HG03025 (cell line): ENCODE data around the gene PCDHB16.
"Not testable (repeated sequence)": the region's sequence is repeated elsewhere in the genome, so short reads cannot be mapped to it uniquely, and the experiment has no call there.

Experiments
- ATAC-seq: cut with Tn5 transposase; IDR thresholded peaks from one replicate; pipeline ENCODE4 v1.9.1; 2021; ENCODE audit warnings: mild to moderate bottlenecking, moderate library complexity; ENCODE audit not compliant: unreplicated experiment, low FRiP score

PCDHB16 gene

GRCh38 chr5:141182248-141182647, at the start of gene PCDHB16:
PCDHB16 (plus strand) TSS chr5:141182387; CDS start chr5:141182560, 173 bp downstream.
- ATAC-seq = no peak

- ATAC-seq = no peak
Measured at GRCh38 chr5:141135030-141135717, 47.0 kb upstream of the PCDHB16 start, which contains the start of gene PCDHB5. PCDHB5 (plus strand) TSS chr5:141135206; CDS start chr5:141135435, 229 bp downstream.

- no peak for ATAC-seq
Measured at GRCh38 chr5:141135718-141136266, 46.4 kb upstream of the PCDHB16 start.

GRCh38 chr5:141137346-141137745, 44.8 kb upstream of the PCDHB16 start:
- ATAC-seq = not testable (repeated sequence)

- ATAC-seq = no peak
Measured at GRCh38 chr5:141149812-141150211, 32.4 kb upstream of the PCDHB16 start, which contains the start of gene PCDHB6. PCDHB6 (plus strand) TSS chr5:141150057; CDS start chr5:141150258, 201 bp downstream.

GRCh38 chr5:141150224-141150992, 31.8 kb upstream of the PCDHB16 start:
- ATAC-seq = no peak

GRCh38 chr5:141150993-141151325, 31.2 kb upstream of the PCDHB16 start:
- no peak for ATAC-seq

GRCh38 chr5:141151632-141152031, 30.6 kb upstream of the PCDHB16 start:
- not testable (repeated sequence) for ATAC-seq

GRCh38 chr5:141152096-141152495, 30.1 kb upstream of the PCDHB16 start:
- ATAC-seq = not testable (repeated sequence)

- no peak for ATAC-seq
Measured at GRCh38 chr5:141155540-141156374, 26.4 kb upstream of the PCDHB16 start.

- not testable (repeated sequence) for ATAC-seq
Measured at GRCh38 chr5:141157356-141157755, 24.8 kb upstream of the PCDHB16 start.

- ATAC-seq = not testable (repeated sequence)
Measured at GRCh38 chr5:141157901-141158300, 24.3 kb upstream of the PCDHB16 start.

GRCh38 chr5:141172381-141173204, 9.6 kb upstream of the PCDHB16 start, which contains the start of gene PCDHB7:
PCDHB7 (plus strand) TSS chr5:141172644; CDS start chr5:141172836, 192 bp downstream.
- no peak for ATAC-seq

GRCh38 chr5:141174291-141175104, 7.7 kb upstream of the PCDHB16 start:
- ATAC-seq = not testable (repeated sequence)

- ATAC-seq = no peak
Measured at GRCh38 chr5:141175933-141176332, 6.3 kb upstream of the PCDHB16 start.

GRCh38 chr5:141177577-141178191, 4.5 kb upstream of the PCDHB16 start, which contains the start of gene PCDHB8:
PCDHB8 (plus strand) TSS chr5:141177790; CDS start chr5:141178035, 245 bp downstream.
- not testable (repeated sequence) for ATAC-seq

- not testable (repeated sequence) for ATAC-seq
Measured at GRCh38 chr5:141179371-141179770, 2.8 kb upstream of the PCDHB16 start.

- ATAC-seq = not testable (repeated sequence)
Measured at GRCh38 chr5:141179876-141180275, 2.3 kb upstream of the PCDHB16 start.
